HepG2 (cell line): ENCODE data around the gene CHCHD6. TPM values are rescaled to one million over a fixed set of nuclear protein-coding genes. Genes with fewer than 3 reads are reported as not detected.

Experiments used
- DR1 ChIP-seq: sonication (generic); formaldehyde crosslinking; IDR thresholded peaks from 2 replicates; pipeline ENCODE4 v1.8.0; 2021; ENCODE audit warnings: mild to moderate bottlenecking, missing genetic modification reagents, inconsistent platforms
- FOXO1 ChIP-seq: sonication (generic); formaldehyde crosslinking; IDR thresholded peaks from 2 replicates; pipeline ENCODE4 v1.4.0; 2020; ENCODE audit warnings: missing genetic modification reagents
- GATAD2A ChIP-seq: IDR thresholded peaks from 2 replicates; pipeline ENCODE4 v1.6.1; 2016
- JARID2 ChIP-seq: sonication (generic); formaldehyde crosslinking; IDR thresholded peaks from 2 replicates; pipeline ENCODE4 v1.8.1; 2023; ENCODE audit warnings: missing genetic modification reagents, inconsistent platforms; ENCODE audit not compliant: insufficient replicate concordance
- MBD4 ChIP-seq: IDR thresholded peaks from 2 replicates; pipeline ENCODE4 v1.6.1; 2012; ENCODE audit warnings: low read length, inconsistent platforms, borderline replicate concordance
- MXI1 ChIP-seq: IDR thresholded peaks from 3 replicates; pipeline ENCODE4 v1.6.1; 2012; ENCODE audit warnings: low read depth, low read length, inconsistent platforms, borderline replicate concordance
- PAWR ChIP-seq: sonication (generic); formaldehyde crosslinking; IDR thresholded peaks from 2 replicates; pipeline ENCODE4 v1.4.0; 2020; ENCODE audit warnings: missing genetic modification reagents, mild to moderate bottlenecking, borderline replicate concordance
- RCOR2 ChIP-seq: IDR thresholded peaks from 2 replicates; pipeline ENCODE4 v1.6.1; 2016; ENCODE audit warnings: missing biosample characterization, missing genetic modification reagents
- SRSF9 ChIP-seq: fragments of 200-400 bp; formaldehyde crosslinking; IDR thresholded peaks from 2 replicates; pipeline ENCODE4 v1.6.1; 2018; ENCODE audit warnings: borderline replicate concordance, mild to moderate bottlenecking, low read depth, low read length; ENCODE audit not compliant: insufficient read depth, poor library complexity, severe bottlenecking
- SRY ChIP-seq: sonication (generic); formaldehyde crosslinking; IDR thresholded peaks from 2 replicates; pipeline ENCODE4 v1.8.0; 2022; ENCODE audit warnings: mild to moderate bottlenecking, missing genetic modification reagents
- TFDP2 ChIP-seq: sonication (generic); formaldehyde crosslinking; IDR thresholded peaks from 2 replicates; pipeline ENCODE4 v1.4.0; 2020; ENCODE audit warnings: missing genetic modification reagents
- ZKSCAN8 ChIP-seq: IDR thresholded peaks from 2 replicates; pipeline ENCODE4 v1.6.1; 2016; ENCODE audit warnings: borderline replicate concordance, missing genetic modification reagents, missing compliant biosample characterization
- ZNF431 ChIP-seq: sonication (generic); formaldehyde crosslinking; IDR thresholded peaks from 2 replicates; pipeline ENCODE4 v1.9.0; 2022; ENCODE audit warnings: missing genetic modification reagents, low read depth, mild to moderate bottlenecking, borderline replicate concordance
- ZNF709 ChIP-seq: sonication (generic); formaldehyde crosslinking; IDR thresholded peaks from 2 replicates; pipeline ENCODE4 v1.5.0; 2020; ENCODE audit warnings: mild to moderate bottlenecking, missing genetic modification reagents
- ZNF746 ChIP-seq: sonication (generic); formaldehyde crosslinking; IDR thresholded peaks from 2 replicates; pipeline ENCODE4 v1.8.0; 2022; ENCODE audit warnings: mild to moderate bottlenecking, missing genetic modification reagents
- ZNF790 ChIP-seq: sonication (generic); formaldehyde crosslinking; IDR thresholded peaks from 2 replicates; pipeline ENCODE4 v1.8.0; 2022; ENCODE audit warnings: missing genetic modification reagents, mild to moderate bottlenecking, borderline replicate concordance
- ZNF816 ChIP-seq: sonication (generic); formaldehyde crosslinking; IDR thresholded peaks from 2 replicates; pipeline ENCODE4 v1.8.0; 2022; ENCODE audit warnings: missing genetic modification reagents, mild to moderate bottlenecking, borderline replicate concordance
- polyA plus RNA-seq, 8 experiments: library from polyadenylated mRNA; depleted of rRNA in 3 of 8; stranded (reverse) in 7 of 8; unstranded in 1 of 8; fragments of >200 nt; fragmentation: Illumina TruSeq in 4 of 8; extraction: Trizol in 4 of 8; gene quantifications; 2 replicates each; pipeline versions ENCODE4 v1.2.1 to v1.2.3, GENCODE V29; 2011 to 2016; ENCODE audit warnings: low read depth in 4 of 8, missing spikeins in 1 of 8, mixed read lengths in 1 of 8; ENCODE audit not compliant: insufficient read depth in 1 of 8
- total RNA-seq, 5 experiments: library from RNA; depleted of rRNA; stranded (reverse); fragments of >200 nt; fragmentation: Illumina TruSeq; extraction: Trizol; gene quantifications; 2 replicates each; pipeline ENCODE4 v1.2.3, GENCODE V29; 2016; ENCODE audit warnings: low read depth in 1 of 5
- TF ChIP-seq, protein P1 (sequence below): sonication (generic); formaldehyde crosslinking; IDR thresholded peaks from 2 replicates; pipeline ENCODE4 v1.4.0; 2020; ENCODE audit warnings: mild to moderate bottlenecking, missing genetic modification reagents
- TF ChIP-seq, protein P2 (sequence below): sonication (generic); IDR thresholded peaks from 2 replicates; pipeline ENCODE4 v1.6.1; 2016; ENCODE audit warnings: low read depth, borderline replicate concordance
- TF ChIP-seq, protein P3 (sequence below): sonication (generic); formaldehyde crosslinking; IDR thresholded peaks from 2 replicates; pipeline ENCODE4 v1.8.1; 2023; ENCODE audit warnings: missing genetic modification reagents, mild to moderate bottlenecking, borderline replicate concordance
- TF ChIP-seq, protein P4 (sequence below): sonication (generic); formaldehyde crosslinking; IDR thresholded peaks from 2 replicates; pipeline ENCODE4 v1.8.1; 2023; ENCODE audit warnings: mild to moderate bottlenecking, missing genetic modification reagents
- TF ChIP-seq, protein P5 (sequence below): sonication (generic); formaldehyde crosslinking; IDR thresholded peaks from 2 replicates; pipeline ENCODE4 v1.4.0; 2020; ENCODE audit warnings: mild to moderate bottlenecking, missing genetic modification reagents

CHCHD6 gene
- total and polyA plus RNA-seq, 2 of the 13 experiments (the other 11 are each of a cell fraction or from before 2014, with no cell fraction given) = 20.3 to 20.8 TPM

DNA sequence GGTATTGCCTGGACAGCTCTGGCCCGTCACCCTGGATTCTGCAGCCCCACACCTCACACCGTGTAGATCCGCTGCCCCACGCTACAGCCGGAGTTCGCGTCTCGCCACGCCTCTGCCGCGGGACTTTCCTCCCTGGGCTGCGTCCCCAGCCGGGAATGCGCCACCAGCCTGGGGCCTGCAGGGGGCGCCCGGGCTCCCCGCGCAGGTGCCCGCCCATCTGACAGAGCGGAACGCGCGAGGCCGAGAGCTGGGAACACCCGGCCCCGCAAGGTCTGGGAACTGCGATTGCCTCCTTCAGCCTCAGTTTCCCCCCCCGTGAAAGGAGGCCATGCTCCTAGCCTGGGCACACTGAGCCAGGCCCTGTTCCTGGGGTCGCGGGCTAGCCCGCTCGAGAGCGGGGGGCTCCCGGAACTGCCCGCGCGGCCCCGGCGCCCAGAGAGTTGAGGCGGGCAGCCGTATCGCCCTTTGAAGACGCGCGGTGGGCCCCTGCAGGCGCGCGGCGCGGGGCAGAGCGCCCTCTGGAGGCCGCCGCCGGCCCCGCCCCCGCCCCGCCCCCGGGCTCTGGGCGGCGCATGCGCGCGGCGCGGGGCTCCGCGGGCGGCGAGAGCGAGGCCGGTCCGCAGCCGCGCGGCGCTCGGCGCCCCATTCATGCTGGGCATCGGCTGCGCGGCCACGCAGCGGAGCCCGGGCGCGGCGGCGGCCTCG is 278.6 kb downstream of the CHCHD6 start, which contains the start of gene PLXNA1 (continued):
- TF ChIP-seq JARID2 (CRISPR knock-in tag) = no peak
- no peak; the same call in 2 of the 3 replicates for TF ChIP-seq MXI1
- TF ChIP-seq SRY = 0 out of 2 replicates have a peak, but pooled peaks have one; percentile 40
- no peak for TF ChIP-seq ZNF790 (CRISPR knock-in tag)
- no peak for TF ChIP-seq MBD4
- no peak for TF ChIP-seq ZNF816
- peak; percentile 86 for TF ChIP-seq TFDP2 (CRISPR knock-in tag)
- TF ChIP-seq, protein P1, sequence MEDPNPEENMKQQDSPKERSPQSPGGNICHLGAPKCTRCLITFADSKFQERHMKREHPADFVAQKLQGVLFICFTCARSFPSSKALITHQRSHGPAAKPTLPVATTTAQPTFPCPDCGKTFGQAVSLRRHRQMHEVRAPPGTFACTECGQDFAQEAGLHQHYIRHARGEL (CRISPR knock-in tag) = peak; percentile 90
- TF ChIP-seq PAWR (CRISPR knock-in tag) = no peak
- TF ChIP-seq ZNF709 (CRISPR knock-in tag) = peak; percentile 78; the same call in 1 of the 2 replicates
- peak; percentile 46; the same call in 1 of the 2 replicates for TF ChIP-seq GATAD2A (CRISPR knock-in tag)
- TF ChIP-seq, protein P2, sequence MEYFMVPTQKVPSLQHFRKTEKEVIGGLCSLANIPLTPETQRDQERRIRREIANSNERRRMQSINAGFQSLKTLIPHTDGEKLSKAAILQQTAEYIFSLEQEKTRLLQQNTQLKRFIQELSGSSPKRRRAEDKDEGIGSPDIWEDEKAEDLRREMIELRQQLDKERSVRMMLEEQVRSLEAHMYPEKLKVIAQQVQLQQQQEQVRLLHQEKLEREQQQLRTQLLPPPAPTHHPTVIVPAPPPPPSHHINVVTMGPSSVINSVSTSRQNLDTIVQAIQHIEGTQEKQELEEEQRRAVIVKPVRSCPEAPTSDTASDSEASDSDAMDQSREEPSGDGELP = peak; percentile 56; the same call in 1 of the 2 replicates
- TF ChIP-seq ZKSCAN8 (CRISPR knock-in tag) = no peak
- TF ChIP-seq, protein P3, sequence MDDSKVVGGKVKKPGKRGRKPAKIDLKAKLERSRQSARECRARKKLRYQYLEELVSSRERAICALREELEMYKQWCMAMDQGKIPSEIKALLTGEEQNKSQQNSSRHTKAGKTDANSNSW = no peak
- 0 out of 2 replicates have a peak, but pooled peaks have one; percentile 21 for TF ChIP-seq FOXO1
- TF ChIP-seq, protein P4, sequence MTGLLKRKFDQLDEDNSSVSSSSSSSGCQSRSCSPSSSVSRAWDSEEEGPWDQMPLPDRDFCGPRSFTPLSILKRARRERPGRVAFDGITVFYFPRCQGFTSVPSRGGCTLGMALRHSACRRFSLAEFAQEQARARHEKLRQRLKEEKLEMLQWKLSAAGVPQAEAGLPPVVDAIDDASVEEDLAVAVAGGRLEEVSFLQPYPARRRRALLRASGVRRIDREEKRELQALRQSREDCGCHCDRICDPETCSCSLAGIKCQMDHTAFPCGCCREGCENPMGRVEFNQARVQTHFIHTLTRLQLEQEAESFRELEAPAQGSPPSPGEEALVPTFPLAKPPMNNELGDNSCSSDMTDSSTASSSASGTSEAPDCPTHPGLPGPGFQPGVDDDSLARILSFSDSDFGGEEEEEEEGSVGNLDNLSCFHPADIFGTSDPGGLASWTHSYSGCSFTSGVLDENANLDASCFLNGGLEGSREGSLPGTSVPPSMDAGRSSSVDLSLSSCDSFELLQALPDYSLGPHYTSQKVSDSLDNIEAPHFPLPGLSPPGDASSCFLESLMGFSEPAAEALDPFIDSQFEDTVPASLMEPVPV (CRISPR knock-in tag) = no peak
- TF ChIP-seq SRSF9 = no peak
- TF ChIP-seq DR1 (CRISPR knock-in tag) = no peak
- TF ChIP-seq, protein P5, sequence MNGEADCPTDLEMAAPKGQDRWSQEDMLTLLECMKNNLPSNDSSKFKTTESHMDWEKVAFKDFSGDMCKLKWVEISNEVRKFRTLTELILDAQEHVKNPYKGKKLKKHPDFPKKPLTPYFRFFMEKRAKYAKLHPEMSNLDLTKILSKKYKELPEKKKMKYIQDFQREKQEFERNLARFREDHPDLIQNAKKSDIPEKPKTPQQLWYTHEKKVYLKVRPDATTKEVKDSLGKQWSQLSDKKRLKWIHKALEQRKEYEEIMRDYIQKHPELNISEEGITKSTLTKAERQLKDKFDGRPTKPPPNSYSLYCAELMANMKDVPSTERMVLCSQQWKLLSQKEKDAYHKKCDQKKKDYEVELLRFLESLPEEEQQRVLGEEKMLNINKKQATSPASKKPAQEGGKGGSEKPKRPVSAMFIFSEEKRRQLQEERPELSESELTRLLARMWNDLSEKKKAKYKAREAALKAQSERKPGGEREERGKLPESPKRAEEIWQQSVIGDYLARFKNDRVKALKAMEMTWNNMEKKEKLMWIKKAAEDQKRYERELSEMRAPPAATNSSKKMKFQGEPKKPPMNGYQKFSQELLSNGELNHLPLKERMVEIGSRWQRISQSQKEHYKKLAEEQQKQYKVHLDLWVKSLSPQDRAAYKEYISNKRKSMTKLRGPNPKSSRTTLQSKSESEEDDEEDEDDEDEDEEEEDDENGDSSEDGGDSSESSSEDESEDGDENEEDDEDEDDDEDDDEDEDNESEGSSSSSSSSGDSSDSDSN = peak; percentile 61; the same call in 1 of the 2 replicates
- TF ChIP-seq RCOR2 = peak; percentile 95
- TF ChIP-seq ZNF431 (CRISPR knock-in tag) = no peak
- peak; percentile 54; the same call in 1 of the 2 replicates for TF ChIP-seq ZNF746 (CRISPR knock-in tag)
